Naive thymus-derived CD8-positive, alpha-beta T cell (primary cell): Measurements from ENCODE around the gene TOPBP1. TPM values are rescaled to one million over a fixed set of nuclear protein-coding genes. Genes with fewer than 3 reads are reported as not detected.
"Not testable (repeated sequence)": the region's sequence is repeated elsewhere in the genome, so short reads cannot be mapped to it uniquely, and the experiment has no call there.

Source experiments
- ATAC-seq, 2 donors: fragments of 150-1000 bp; cut with Tn5 transposase in 1 of 2; sonication (Bioruptor Pico), chemical (Tn5 transposase) in 1 of 2; 1 replicate in 1 of 2; 2 replicates in 1 of 2; pipeline ENCODE4 v1.10.0; 2021; ENCODE audit warnings: mild to moderate bottlenecking in 2 of 2, moderate library complexity in 2 of 2
- POLR2A ChIA-PET: fragments of 350-600 bp; sonication (Branson Sonifier 250); formaldehyde crosslinking; loops from one replicate; lab custom pipeline; 2021; ENCODE audit warnings: antibody characterized with exemption; lab: Charles Lee
- DNase-seq, 10 donors: peaks; one replicate each; pipeline versions ENCODE4 v3.0.0 to v3.0.0-alpha.2; 2020 to 2022
- H3K27ac Mint-ChIP-seq, 10 donors: one replicate each; pipeline ENCODE4 v1.8.0; 2020 to 2022; ENCODE audit warnings: mild to moderate bottlenecking in 10 of 10, mixed read lengths in 10 of 10, moderate library complexity in 4 of 10, inconsistent platforms in 1 of 10
- H3K27me3 Mint-ChIP-seq, 5 donors: one replicate each; pipeline ENCODE4 v1.8.0; 2021 to 2022; ENCODE audit warnings: mixed read lengths in 5 of 5
- H3K36me3 Mint-ChIP-seq, 3 donors: one replicate each; pipeline ENCODE4 v1.8.0; 2020 to 2022; ENCODE audit warnings: mixed read lengths in 3 of 3, mild to moderate bottlenecking in 2 of 3, inconsistent platforms in 1 of 3
- H3K4me1 Mint-ChIP-seq, 4 donors: one replicate each; pipeline ENCODE4 v1.8.0; 2021 to 2022; ENCODE audit warnings: mixed read lengths in 4 of 4
- H3K4me3 Mint-ChIP-seq, 10 donors: one replicate each; pipeline ENCODE4 v1.8.0; 2020 to 2022; ENCODE audit warnings: mild to moderate bottlenecking in 10 of 10, mixed read lengths in 10 of 10, moderate library complexity in 6 of 10, inconsistent platforms in 1 of 10
- H3K9me3 Mint-ChIP-seq, 9 donors: one replicate each; pipeline ENCODE4 v1.8.0; 2020 to 2022; ENCODE audit warnings: mixed read lengths in 9 of 9, mild to moderate bottlenecking in 3 of 9, inconsistent platforms in 1 of 9, moderate library complexity in 1 of 9
- polyA plus RNA-seq, 3 donors: library from polyadenylated mRNA; unstranded; fragments of 300-500 nt; fragmentation: Illumina TruSeq; gene quantifications; one replicate each; pipeline ENCODE4 v1.2.3, GENCODE V29; 2021
- total RNA-seq, 8 experiments: library from RNA in 2 of 8; stranded (reverse) in 2 of 8; gene quantifications; one replicate each; pipeline ENCODE4 v1.2.3 and lab custom pipeline; 2021 to 2026

TOPBP1 gene
- total and polyA plus RNA-seq, 5 experiments from 2014 or later = 5.3 to 35.5 (median 11.0) TPM

- POLR2A ChIA-PET = interaction anchor here (0.5 to 8.8 kb wide), 20 partner anchors 15 to 913 kb away, joined by 3 to 224 read pairs (median 4); partner anchors contain the start of genes ANAPC13, CEP63, NPHP3 and TOPBP1
- Mint-ChIP-seq H3K4me3 (peak within 1 kb of the TSS; percentile 85 to 99 (median 94)), H3K27me3 (no peaks in the 10 kb centered on the region), H3K9me3 (no peaks in the 10 kb centered on the region), H3K27ac (peak within 1 kb of the TSS; percentile 94 to 100 (median 99)), H3K4me1 (peaks cover 26 to 70% (median 60%) of the 10 kb centered on the region in 4 donors), H3K36me3 (peaks cover 7 to 39% (median 25%) of the 10 kb centered on the region in 3 donors)
- peak in 3 of 10 donors; percentile 77 to 78 (median 78) for DNase-seq
- ATAC-seq = peak; percentile 57 to 60
Measured at GRCh38 chr3:133573629-133574194, 88.0 kb downstream of the TOPBP1 start, which contains the start of gene CDV3. Gene CDV3, plus strand, starts transcription at chr3:133573686. Its CDS starts 359 bp downstream, at chr3:133574045.

GRCh38 chr3:133573054-133573628, 88.6 kb downstream of the TOPBP1 start:
- no peaks in the 10 kb centered on the region for H3K27me3 Mint-ChIP-seq

GRCh38 chr3:133572158-133573053, 89.3 kb downstream of the TOPBP1 start:
- Mint-ChIP-seq H3K4me1 (peaks cover 26 to 61% (median 47%) of the 10 kb centered on the region in 4 donors), H3K27me3 (no peaks in the 10 kb centered on the region), H3K4me3 (peak overlapping the region; percentile 79 to 93 (median 88)), H3K27ac (peak overlapping the region; percentile 94 to 100 (median 99)), H3K9me3 (no peaks in the 10 kb centered on the region), H3K36me3 (peaks cover 7 to 26% (median 18%) of the 10 kb centered on the region in 3 donors)
- ATAC-seq (no peak), DNase-seq (peak in 3 of 10 donors; percentile 9 to 49 (median 47))
- POLR2A ChIA-PET = interaction anchor here (0.6 to 8.8 kb wide), 16 partner anchors 13 to 913 kb away, joined by 3 to 224 read pairs (median 5); partner anchors contain the start of genes ANAPC13, CEP63, NPHP3 and TOPBP1

More at GRCh38 chr3:133573054-133573628, 88.6 kb downstream of the TOPBP1 start:
- Mint-ChIP-seq H3K4me3 (peak overlapping the region; percentile 79 to 93 (median 88)), H3K36me3 (peaks cover 7 to 33% (median 25%) of the 10 kb centered on the region in 3 donors), H3K4me1 (peaks cover 24 to 65% (median 54%) of the 10 kb centered on the region in 4 donors), H3K27ac (peak overlapping the region; percentile 94 to 100 (median 99)), H3K9me3 (no peaks in the 10 kb centered on the region)
- ATAC-seq = peak; percentile 78 to 81
- POLR2A ChIA-PET = interaction anchor here (0.5 to 8.8 kb wide), 17 partner anchors 14 to 913 kb away, joined by 3 to 224 read pairs (median 4); partner anchors contain the start of genes ANAPC13, CEP63, NPHP3 and TOPBP1
- peak; percentile 97 to 100 (median 100) for DNase-seq

- no peak for DNase-seq
- Mint-ChIP-seq H3K9me3 (no peaks in the 10 kb centered on the region), H3K27me3 (no peaks in the 10 kb centered on the region), H3K27ac (peak overlapping the region in 8 of 10 donors; percentile 16 to 94 (median 80)), H3K36me3 (peaks cover 2 to 11% (median 7%) of the 10 kb centered on the region in 3 donors), H3K4me3 (peak overlapping the region in 3 of 10 donors; percentile 9 to 48 (median 18)), H3K4me1 (peaks cover 18 to 51% (median 33%) of the 10 kb centered on the region in 4 donors)
- ATAC-seq = no peak
- POLR2A ChIA-PET = interaction anchor here (8.8 kb wide), 1 partner anchor 81 kb away, joined by 224 read pairs; no protein-coding TSS in a partner anchor
Measured at GRCh38 chr3:133570937-133571320, 90.8 kb downstream of the TOPBP1 start.

GRCh38 chr3:133570139-133570936, 91.4 kb downstream of the TOPBP1 start:
- peak overlapping the region in 2 of 10 donors; percentile 26 to 48 for H3K4me3 Mint-ChIP-seq
- ATAC-seq (no peak), DNase-seq (no peak)
- H3K27ac Mint-ChIP-seq = peak overlapping the region; percentile 44 to 94 (median 79)
- no peaks in the 10 kb centered on the region for H3K27me3 Mint-ChIP-seq
- H3K4me1 Mint-ChIP-seq = peaks cover 16 to 45% (median 28%) of the 10 kb centered on the region in 4 donors
- POLR2A ChIA-PET = interaction anchor here (0.7 to 8.8 kb wide), 2 partner anchors 55 to 81 kb away, joined by 4 to 224 read pairs; no protein-coding TSS in a partner anchor
- H3K36me3 Mint-ChIP-seq = peaks cover 0 to 7% (median 3%) of the 10 kb centered on the region in 3 donors
- no peaks in the 10 kb centered on the region for H3K9me3 Mint-ChIP-seq

- Mint-ChIP-seq H3K36me3 (no peaks in the 10 kb centered on the region), H3K4me1 (peaks cover 9 to 36% (median 21%) of the 10 kb centered on the region in 4 donors), H3K4me3 (no peak overlapping the region), H3K27ac (peak overlapping the region in 1 of 10 donors; percentile 53), H3K27me3 (no peaks in the 10 kb centered on the region), H3K9me3 (no peaks in the 10 kb centered on the region)
- DNase-seq = no peak
- POLR2A ChIA-PET = no interaction called here
- no peak for ATAC-seq
Measured at GRCh38 chr3:133568294-133569014, 93.3 kb downstream of the TOPBP1 start.

GRCh38 chr3:133563816-133564215, 97.9 kb downstream of the TOPBP1 start:
- Mint-ChIP-seq H3K27ac (no peak overlapping the region), H3K36me3 (peaks cover 0 to 5% (median 0%) of the 10 kb centered on the region in 3 donors), H3K4me1 (peaks cover 0 to 7% (median under 1%) of the 10 kb centered on the region in 4 donors), H3K27me3 (no peaks in the 10 kb centered on the region), H3K9me3 (peaks cover 0 to 6% (median 0%) of the 10 kb centered on the region in 9 donors), H3K4me3 (no peak overlapping the region)
- ATAC-seq = no peak
- no peak for DNase-seq
- POLR2A ChIA-PET = no interaction called here

- POLR2A ChIA-PET = no interaction called here
- Mint-ChIP-seq H3K27me3 (no peaks in the 10 kb centered on the region), H3K4me3 (no peak overlapping the region), H3K9me3 (peaks cover 0 to 12% (median 0%) of the 10 kb centered on the region in 9 donors), H3K4me1 (peaks cover 0 to 7% (median under 1%) of the 10 kb centered on the region in 4 donors), H3K27ac (no peak overlapping the region), H3K36me3 (peaks cover 0 to 8% (median 5%) of the 10 kb centered on the region in 3 donors)
- ATAC-seq (no peak), DNase-seq (no peak)
Measured at GRCh38 chr3:133563186-133563591, 98.6 kb downstream of the TOPBP1 start.

GRCh38 chr3:133562376-133562775, 99.4 kb downstream of the TOPBP1 start:
- Mint-ChIP-seq H3K4me3 (no peak overlapping the region), H3K27me3 (no peaks in the 10 kb centered on the region), H3K4me1 (peaks cover 0 to 4% (median 0%) of the 10 kb centered on the region in 4 donors), H3K9me3 (peaks cover 0 to 12% (median 0%) of the 10 kb centered on the region in 9 donors), H3K27ac (peak overlapping the region in 1 of 10 donors; percentile 29), H3K36me3 (peaks cover 0 to 8% (median 6%) of the 10 kb centered on the region in 3 donors)
- DNase-seq (no peak), ATAC-seq (no peak)
- POLR2A ChIA-PET = no interaction called here

- Mint-ChIP-seq H3K27me3 (no peaks in the 10 kb centered on the region), H3K9me3 (peaks cover 0 to 12% (median 0%) of the 10 kb centered on the region in 9 donors), H3K4me3 (no peak overlapping the region), H3K4me1 (no peaks in the 10 kb centered on the region), H3K36me3 (peaks cover 0 to 8% (median 6%) of the 10 kb centered on the region in 3 donors), H3K27ac (peak overlapping the region in 1 of 10 donors; percentile 21)
- DNase-seq (no peak), ATAC-seq (no peak)
- POLR2A ChIA-PET = no interaction called here
Measured at GRCh38 chr3:133561679-133562078, 100.1 kb downstream of the TOPBP1 start.

GRCh38 chr3:133551589-133551988, 110.2 kb downstream of the TOPBP1 start:
- H3K27ac Mint-ChIP-seq, H3K4me3 Mint-ChIP-seq, H3K9me3 Mint-ChIP-seq, H3K36me3 Mint-ChIP-seq, POLR2A ChIA-PET, H3K27me3 Mint-ChIP-seq, H3K4me1 Mint-ChIP-seq, DNase-seq, ATAC-seq: not testable (repeated sequence)
